Measurements from ENCODE around the gene XKR3.

DNA sequence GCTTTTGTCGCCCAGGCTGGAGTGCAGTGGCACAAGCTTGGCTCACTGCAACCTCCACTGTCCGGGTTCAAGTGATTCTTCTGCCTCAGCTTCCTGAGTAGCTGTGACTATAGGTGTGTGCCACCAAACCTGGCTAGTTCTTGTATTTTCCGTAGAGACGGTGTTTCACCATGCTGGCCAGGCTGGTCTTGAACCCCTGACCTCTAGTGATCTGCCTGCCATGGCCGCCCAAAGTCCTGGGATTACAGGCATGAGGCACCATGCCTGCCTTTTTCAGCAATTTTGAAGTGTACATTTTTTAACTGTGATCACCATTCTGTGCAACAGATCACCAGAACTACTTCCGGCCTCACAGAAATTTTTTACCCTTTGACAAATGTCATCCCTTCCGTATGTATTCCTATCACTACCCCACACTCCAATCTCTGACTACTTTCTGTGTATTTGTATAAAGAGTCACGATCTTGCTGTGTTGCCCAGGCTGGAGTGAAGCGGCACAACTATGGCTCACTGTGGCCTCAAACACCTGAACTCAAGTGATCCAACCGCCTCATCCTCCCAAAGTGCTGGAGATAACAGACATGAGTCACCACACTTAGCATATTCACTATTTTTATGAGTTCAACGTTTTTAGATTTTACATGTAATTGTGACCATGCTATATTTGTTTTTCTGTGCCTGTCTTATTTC, 44.0 kb downstream of the XKR3 start:
- TF ChIP-seq, protein P1, sequence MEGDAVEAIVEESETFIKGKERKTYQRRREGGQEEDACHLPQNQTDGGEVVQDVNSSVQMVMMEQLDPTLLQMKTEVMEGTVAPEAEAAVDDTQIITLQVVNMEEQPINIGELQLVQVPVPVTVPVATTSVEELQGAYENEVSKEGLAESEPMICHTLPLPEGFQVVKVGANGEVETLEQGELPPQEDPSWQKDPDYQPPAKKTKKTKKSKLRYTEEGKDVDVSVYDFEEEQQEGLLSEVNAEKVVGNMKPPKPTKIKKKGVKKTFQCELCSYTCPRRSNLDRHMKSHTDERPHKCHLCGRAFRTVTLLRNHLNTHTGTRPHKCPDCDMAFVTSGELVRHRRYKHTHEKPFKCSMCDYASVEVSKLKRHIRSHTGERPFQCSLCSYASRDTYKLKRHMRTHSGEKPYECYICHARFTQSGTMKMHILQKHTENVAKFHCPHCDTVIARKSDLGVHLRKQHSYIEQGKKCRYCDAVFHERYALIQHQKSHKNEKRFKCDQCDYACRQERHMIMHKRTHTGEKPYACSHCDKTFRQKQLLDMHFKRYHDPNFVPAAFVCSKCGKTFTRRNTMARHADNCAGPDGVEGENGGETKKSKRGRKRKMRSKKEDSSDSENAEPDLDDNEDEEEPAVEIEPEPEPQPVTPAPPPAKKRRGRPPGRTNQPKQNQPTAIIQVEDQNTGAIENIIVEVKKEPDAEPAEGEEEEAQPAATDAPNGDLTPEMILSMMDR (IDR thresholded peaks at IDR 0.05), result no peak
- TF ChIP-seq POLR2A (IDR thresholded peaks at IDR 0.05), result no peak

All from breast epithelium (tissue), 3 donors.